SK-N-SH treated with all-trans-retinoic acid at 6 μM for 48 hours (cell line): ENCODE data around the gene MYCN.

Experiments
- ATAC-seq: fragments of 200-7000 bp; cut with Tn5 transposase; 3 replicates; pipeline ENCODE4 v1.9.1; 2020; ENCODE audit warnings: mild to moderate bottlenecking, moderate library complexity
- ARNTL ChIP-seq: fragments of 450-650 bp; formaldehyde crosslinking; IDR thresholded peaks from 2 replicates; pipeline ENCODE4 v1.5.0; 2020; ENCODE audit warnings: low read depth, mild to moderate bottlenecking, moderate library complexity, borderline replicate concordance
- BACH2 ChIP-seq: fragments of 250-450 bp; sonication (Bioruptor Pico); IDR thresholded peaks from 2 replicates; pipeline ENCODE4 v1.9.0; 2021; ENCODE audit warnings: mild to moderate bottlenecking, borderline replicate concordance
- ESRRG ChIP-seq: fragments of 250-450 bp; sonication (Bioruptor Pico); IDR thresholded peaks from 2 replicates; pipeline ENCODE4 v1.6.1; 2021; ENCODE audit warnings: mild to moderate bottlenecking
- GLIS3 ChIP-seq: fragments of 250-450 bp; sonication (Bioruptor Pico); IDR thresholded peaks from 2 replicates; pipeline ENCODE4 v1.5.0; 2020; ENCODE audit warnings: mild to moderate bottlenecking, moderate library complexity
- ISL1 ChIP-seq: fragments of 250-450 bp; sonication (Bioruptor Pico); IDR thresholded peaks from 2 replicates; pipeline ENCODE4 v2.1.2; 2022; ENCODE audit warnings: mild to moderate bottlenecking, moderate library complexity
- OSR1 ChIP-seq: fragments of 250-450 bp; sonication (Bioruptor Pico); IDR thresholded peaks from 2 replicates; pipeline ENCODE4 v1.8.0; 2022; ENCODE audit warnings: moderate library complexity, mild to moderate bottlenecking, inconsistent platforms
- PATZ1 ChIP-seq: fragments of 250-450 bp; sonication (Bioruptor Pico); IDR thresholded peaks from 2 replicates; pipeline ENCODE4 v1.8.0; 2020; ENCODE audit warnings: mild to moderate bottlenecking, moderate library complexity, borderline replicate concordance
- POU6F1 ChIP-seq: fragments of 250-450 bp; sonication (Bioruptor Pico); IDR thresholded peaks from 2 replicates; pipeline ENCODE4 v1.8.0; 2021; ENCODE audit warnings: low read depth, mild to moderate bottlenecking, moderate library complexity, borderline replicate concordance
- PPARA ChIP-seq: fragments of 250-450 bp; sonication (Bioruptor Pico); IDR thresholded peaks from 2 replicates; pipeline ENCODE4 v1.5.0; 2020; ENCODE audit warnings: mild to moderate bottlenecking, borderline replicate concordance
- RARB ChIP-seq: fragments of 250-450 bp; sonication (Bioruptor Pico); IDR thresholded peaks from 2 replicates; pipeline ENCODE4 v1.8.0; 2021; ENCODE audit warnings: mild to moderate bottlenecking, moderate library complexity
- SNAI2 ChIP-seq: fragments of 250-450 bp; sonication (Bioruptor Pico); IDR thresholded peaks from 2 replicates; pipeline ENCODE4 v1.5.0; 2020; ENCODE audit warnings: mild to moderate bottlenecking, moderate library complexity
- TCF4 ChIP-seq: fragments of 250-450 bp; sonication (Bioruptor Pico); IDR thresholded peaks from 2 replicates; pipeline ENCODE4 v1.8.0; 2021; ENCODE audit warnings: mild to moderate bottlenecking, moderate library complexity, borderline replicate concordance
- TOX ChIP-seq: fragments of 250-450 bp; sonication (Bioruptor Pico); IDR thresholded peaks from 2 replicates; pipeline ENCODE4 v1.8.0; 2021; ENCODE audit warnings: mild to moderate bottlenecking, moderate library complexity, borderline replicate concordance
- ZFP3 ChIP-seq: fragments of 250-450 bp; sonication (Bioruptor Pico); IDR thresholded peaks from 2 replicates; pipeline ENCODE4 v1.5.0; 2020; ENCODE audit warnings: mild to moderate bottlenecking, moderate library complexity
- ZFP30 ChIP-seq: fragments of 450-650 bp; formaldehyde crosslinking; IDR thresholded peaks from 2 replicates; pipeline ENCODE4 v1.5.0; 2022; ENCODE audit warnings: mild to moderate bottlenecking, moderate library complexity
- ZNF565 ChIP-seq: fragments of 450-650 bp; formaldehyde crosslinking; conservative IDR thresholded peaks from 2 replicates; pipeline ENCODE4 v1.5.0; 2020; ENCODE audit warnings: low read depth, mild to moderate bottlenecking, moderate library complexity
- ZNF70 ChIP-seq: fragments of 450-650 bp; formaldehyde crosslinking; IDR thresholded peaks from 2 replicates; pipeline ENCODE4 v1.5.0; 2020; ENCODE audit warnings: mild to moderate bottlenecking, moderate library complexity
- ZNF8 ChIP-seq: fragments of 450-650 bp; formaldehyde crosslinking; IDR thresholded peaks from 2 replicates; pipeline ENCODE4 v1.5.0; 2020; ENCODE audit warnings: mild to moderate bottlenecking, moderate library complexity
- TF ChIP-seq, protein P1 (sequence below): fragments of 250-450 bp; sonication (Bioruptor Pico); IDR thresholded peaks from 2 replicates; pipeline ENCODE4 v1.5.1; 2020; ENCODE audit warnings: low read depth, mild to moderate bottlenecking, moderate library complexity
- TF ChIP-seq, protein P2 (sequence below): fragments of 250-450 bp; sonication (Bioruptor Pico); IDR thresholded peaks from 2 replicates; pipeline ENCODE4 v1.5.0; 2020; ENCODE audit warnings: mild to moderate bottlenecking, moderate library complexity
- TF ChIP-seq, protein P3 (sequence below): fragments of 250-450 bp; sonication (Bioruptor Pico); IDR thresholded peaks from 2 replicates; pipeline ENCODE4 v1.5.1; 2021; ENCODE audit warnings: mild to moderate bottlenecking, moderate library complexity

The MYCN gene

DNA sequence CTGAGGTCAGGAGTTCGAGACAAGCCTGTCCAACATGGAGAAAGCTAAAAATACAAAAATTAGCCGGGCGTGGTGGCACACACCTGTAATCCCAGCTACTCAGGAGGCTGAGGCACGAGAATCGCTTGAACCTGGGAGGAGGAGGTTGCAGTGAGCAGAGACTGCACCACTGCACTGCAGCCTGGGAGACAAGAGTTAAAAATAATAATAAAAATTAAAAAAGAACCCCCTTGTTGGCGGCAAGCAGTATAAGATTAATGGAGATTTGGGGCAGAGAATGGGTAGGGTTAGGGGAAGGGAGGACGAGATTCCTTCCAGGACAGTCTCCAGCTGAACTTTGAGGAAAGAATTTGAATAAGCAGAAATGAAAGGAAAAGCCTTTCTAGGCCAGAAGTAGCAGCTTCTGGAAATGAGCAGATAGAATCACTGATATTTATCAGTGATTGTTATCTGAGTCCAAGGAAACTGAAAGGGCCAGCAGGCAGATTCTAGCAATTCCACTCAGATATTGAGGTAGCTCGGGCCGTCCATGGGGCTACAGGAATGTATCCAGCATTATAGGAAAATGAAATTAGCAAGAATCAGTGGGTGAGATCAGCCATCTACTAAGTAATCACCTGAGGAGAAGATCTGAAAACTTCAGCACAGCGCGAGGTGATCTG lies 7.0 kb upstream of the MYCN start (continued):
- TF ChIP-seq, protein P1, sequence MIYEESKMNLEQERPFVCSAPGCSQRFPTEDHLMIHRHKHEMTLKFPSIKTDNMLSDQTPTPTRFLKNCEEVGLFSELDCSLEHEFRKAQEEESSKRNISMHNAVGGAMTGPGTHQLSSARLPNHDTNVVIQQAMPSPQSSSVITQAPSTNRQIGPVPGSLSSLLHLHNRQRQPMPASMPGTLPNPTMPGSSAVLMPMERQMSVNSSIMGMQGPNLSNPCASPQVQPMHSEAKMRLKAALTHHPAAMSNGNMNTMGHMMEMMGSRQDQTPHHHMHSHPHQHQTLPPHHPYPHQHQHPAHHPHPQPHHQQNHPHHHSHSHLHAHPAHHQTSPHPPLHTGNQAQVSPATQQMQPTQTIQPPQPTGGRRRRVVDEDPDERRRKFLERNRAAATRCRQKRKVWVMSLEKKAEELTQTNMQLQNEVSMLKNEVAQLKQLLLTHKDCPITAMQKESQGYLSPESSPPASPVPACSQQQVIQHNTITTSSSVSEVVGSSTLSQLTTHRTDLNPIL, result no peak
- TF ChIP-seq ZFP3 (CRISPR knock-in tag) (no peak), ARNTL (CRISPR knock-in tag) (no peak), PPARA (no peak)

DNA sequence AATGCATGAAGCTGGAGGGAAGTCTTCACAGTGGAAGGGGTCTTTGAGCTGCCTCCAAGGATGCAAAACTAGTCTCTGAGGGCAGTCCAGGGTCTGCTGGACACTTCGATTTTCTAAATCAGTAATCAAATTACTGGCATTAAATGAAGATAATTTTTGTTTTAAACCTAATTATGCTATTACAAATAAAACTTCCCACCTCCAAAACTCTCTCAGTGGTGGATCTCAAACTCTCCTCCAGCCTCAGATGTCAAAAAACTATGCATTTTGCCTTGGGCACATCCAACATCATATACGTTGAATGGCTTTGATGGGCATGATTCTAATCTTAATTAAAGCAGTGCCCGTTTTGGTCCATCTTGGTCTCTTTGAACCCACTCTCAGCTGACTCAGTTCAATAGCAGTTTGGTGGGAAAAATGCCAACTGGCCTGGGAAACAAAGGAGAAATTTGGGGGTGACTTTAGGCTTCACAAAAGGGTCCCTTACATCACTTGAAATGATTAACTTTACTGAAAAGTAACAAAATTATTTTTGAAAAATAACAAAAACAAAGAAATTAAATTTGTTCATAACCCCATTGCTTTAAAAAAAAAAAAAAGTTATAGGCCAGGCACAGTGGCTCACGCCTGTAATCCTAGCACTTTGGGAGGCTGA lies 5.9 kb upstream of the MYCN start:
- TF ChIP-seq OSR1 (CRISPR knock-in tag) (no peak), POU6F1 (CRISPR knock-in tag) (no peak), ISL1 (CRISPR knock-in tag) (no peak), ARNTL (CRISPR knock-in tag) (no peak), BACH2 (CRISPR knock-in tag) (no peak), ESRRG (no peak), ZFP30 (no peak)
- TF ChIP-seq, all 23 proteins: peak for 0
- ATAC-seq, result no peak

DNA sequence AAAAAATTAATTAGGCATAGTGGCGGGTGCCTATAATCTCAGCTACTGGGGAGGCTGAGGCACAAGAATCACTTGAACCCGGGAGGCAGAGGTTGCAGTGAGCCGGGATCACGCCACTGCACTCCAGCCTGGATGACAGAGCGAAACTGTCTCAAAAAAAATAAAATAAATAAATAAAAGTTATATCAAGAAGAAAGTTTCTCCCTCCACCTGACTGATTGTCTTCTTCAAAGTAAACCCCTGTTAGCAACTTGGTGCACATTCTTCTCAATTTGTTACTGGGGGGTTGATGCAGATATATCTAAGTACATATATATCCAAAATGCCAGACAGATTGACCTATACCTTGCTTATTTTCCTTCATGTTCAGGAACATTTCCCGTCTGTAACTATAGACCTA lies 5.2 kb upstream of the MYCN start:
- no peak for ATAC-seq
- TF ChIP-seq PPARA (no peak), ISL1 (CRISPR knock-in tag) (no peak), RARB (CRISPR knock-in tag) (no peak)
- TF ChIP-seq, all 23 proteins: peak for 0

DNA sequence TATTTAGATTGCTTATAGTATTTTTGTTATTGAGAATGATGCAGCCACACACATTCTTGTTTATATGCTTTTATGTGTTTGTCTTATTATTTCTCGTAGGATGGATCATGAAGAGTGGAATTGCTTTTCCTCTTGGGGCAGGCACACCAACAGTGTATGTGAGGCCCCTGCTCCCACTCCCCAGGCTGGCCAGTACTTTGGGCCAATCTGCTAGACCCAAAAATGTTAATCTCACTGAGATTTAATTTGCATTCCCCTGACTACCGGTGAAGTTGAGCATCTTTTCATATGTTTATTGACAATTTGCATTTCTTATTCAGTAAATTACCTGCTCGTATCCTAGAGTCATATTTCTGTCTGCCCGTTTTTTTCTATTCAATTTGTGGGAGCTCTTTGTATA lies 4.7 kb upstream of the MYCN start:
- no peak for TF ChIP-seq ZFP3 (CRISPR knock-in tag)
- TF ChIP-seq SNAI2, result no peak
- no peak for TF ChIP-seq POU6F1 (CRISPR knock-in tag)
- no peak for TF ChIP-seq OSR1 (CRISPR knock-in tag)
- no peak for TF ChIP-seq GLIS3
- TF ChIP-seq ZFP30, result no peak
- no peak for TF ChIP-seq TOX (CRISPR knock-in tag)
- no peak for TF ChIP-seq TCF4
- TF ChIP-seq RARB (CRISPR knock-in tag), result no peak
- TF ChIP-seq PATZ1 (CRISPR knock-in tag), result no peak
- no peak for TF ChIP-seq PPARA
- TF ChIP-seq, protein P1, result no peak
- TF ChIP-seq ZNF70, result no peak
- no peak for TF ChIP-seq ISL1 (CRISPR knock-in tag)
- no peak for TF ChIP-seq ARNTL (CRISPR knock-in tag)
- TF ChIP-seq ZNF565 (CRISPR knock-in tag), result no peak
- no peak for TF ChIP-seq ZNF8 (CRISPR knock-in tag)
- TF ChIP-seq BACH2 (CRISPR knock-in tag), result no peak
- TF ChIP-seq, protein P2, sequence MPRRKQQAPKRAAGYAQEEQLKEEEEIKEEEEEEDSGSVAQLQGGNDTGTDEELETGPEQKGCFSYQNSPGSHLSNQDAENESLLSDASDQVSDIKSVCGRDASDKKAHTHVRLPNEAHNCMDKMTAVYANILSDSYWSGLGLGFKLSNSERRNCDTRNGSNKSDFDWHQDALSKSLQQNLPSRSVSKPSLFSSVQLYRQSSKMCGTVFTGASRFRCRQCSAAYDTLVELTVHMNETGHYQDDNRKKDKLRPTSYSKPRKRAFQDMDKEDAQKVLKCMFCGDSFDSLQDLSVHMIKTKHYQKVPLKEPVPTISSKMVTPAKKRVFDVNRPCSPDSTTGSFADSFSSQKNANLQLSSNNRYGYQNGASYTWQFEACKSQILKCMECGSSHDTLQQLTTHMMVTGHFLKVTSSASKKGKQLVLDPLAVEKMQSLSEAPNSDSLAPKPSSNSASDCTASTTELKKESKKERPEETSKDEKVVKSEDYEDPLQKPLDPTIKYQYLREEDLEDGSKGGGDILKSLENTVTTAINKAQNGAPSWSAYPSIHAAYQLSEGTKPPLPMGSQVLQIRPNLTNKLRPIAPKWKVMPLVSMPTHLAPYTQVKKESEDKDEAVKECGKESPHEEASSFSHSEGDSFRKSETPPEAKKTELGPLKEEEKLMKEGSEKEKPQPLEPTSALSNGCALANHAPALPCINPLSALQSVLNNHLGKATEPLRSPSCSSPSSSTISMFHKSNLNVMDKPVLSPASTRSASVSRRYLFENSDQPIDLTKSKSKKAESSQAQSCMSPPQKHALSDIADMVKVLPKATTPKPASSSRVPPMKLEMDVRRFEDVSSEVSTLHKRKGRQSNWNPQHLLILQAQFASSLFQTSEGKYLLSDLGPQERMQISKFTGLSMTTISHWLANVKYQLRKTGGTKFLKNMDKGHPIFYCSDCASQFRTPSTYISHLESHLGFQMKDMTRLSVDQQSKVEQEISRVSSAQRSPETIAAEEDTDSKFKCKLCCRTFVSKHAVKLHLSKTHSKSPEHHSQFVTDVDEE (CRISPR knock-in tag), result no peak
- TF ChIP-seq, protein P3, sequence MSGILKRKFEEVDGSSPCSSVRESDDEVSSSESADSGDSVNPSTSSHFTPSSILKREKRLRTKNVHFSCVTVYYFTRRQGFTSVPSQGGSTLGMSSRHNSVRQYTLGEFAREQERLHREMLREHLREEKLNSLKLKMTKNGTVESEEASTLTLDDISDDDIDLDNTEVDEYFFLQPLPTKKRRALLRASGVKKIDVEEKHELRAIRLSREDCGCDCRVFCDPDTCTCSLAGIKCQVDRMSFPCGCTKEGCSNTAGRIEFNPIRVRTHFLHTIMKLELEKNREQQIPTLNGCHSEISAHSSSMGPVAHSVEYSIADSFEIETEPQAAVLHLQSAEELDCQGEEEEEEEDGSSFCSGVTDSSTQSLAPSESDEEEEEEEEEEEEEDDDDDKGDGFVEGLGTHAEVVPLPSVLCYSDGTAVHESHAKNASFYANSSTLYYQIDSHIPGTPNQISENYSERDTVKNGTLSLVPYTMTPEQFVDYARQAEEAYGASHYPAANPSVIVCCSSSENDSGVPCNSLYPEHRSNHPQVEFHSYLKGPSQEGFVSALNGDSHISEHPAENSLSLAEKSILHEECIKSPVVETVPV, result no peak
- TF ChIP-seq, all 23 proteins: peak for 0
- ATAC-seq, result no peak
